H1 (cell line): ENCODE measurements around the gene SARNP. TPM values are rescaled to one million over a fixed set of nuclear protein-coding genes. Genes with fewer than 3 reads are reported as not detected.
A peak's percentile ranks its signal among the peaks of the same experiment; 100 is the strongest.

Experiments used
- CTCF ChIA-PET: fragments of 300-600 bp; sonication (Branson Sonifier 250); formaldehyde crosslinking; loops from one replicate; lab custom pipeline; 2021; ENCODE audit not compliant: partially characterized antibody; lab: Charles Lee
- POLR2A ChIA-PET: fragments of 300-600 bp; sonication (Branson Sonifier 250); formaldehyde crosslinking; loops from one replicate; lab custom pipeline; 2021; ENCODE audit warnings: inconsistent platforms; ENCODE audit not compliant: partially characterized antibody; lab: Charles Lee
- DNase-seq, 2 experiments: peaks; one replicate each; pipeline versions ENCODE4 v3.0.0 to v3.0.0-alpha.2; 2010 to 2022; ENCODE audit warnings: low spot score in 2 of 2, low read depth in 1 of 2, mixed read lengths in 1 of 2
- FAIRE-seq: peaks from 2 replicates; lab custom pipeline; 2011; peaks lifted over from hg19 to GRCh38; lab: Jason Lieb, UNC
- H2AFZ ChIP-seq: 2 replicates; pipeline ENCODE4 v1.8.1; 2012; ENCODE audit warnings: low read length, inconsistent platforms
- H2AK5ac ChIP-seq: 2 replicates; pipeline ENCODE4 v1.6.1; 2013; ENCODE audit warnings: low read depth, low read length
- H2BK120ac ChIP-seq: replicated peaks from 2 replicates; pipeline ENCODE3; 2013; ENCODE audit warnings: low read depth, low read length, inconsistent platforms
- H2BK12ac ChIP-seq: 2 replicates; pipeline ENCODE4 v1.6.1; 2013; ENCODE audit warnings: low read depth, low read length
- H2BK15ac ChIP-seq: 2 replicates; pipeline ENCODE4 v1.6.1; 2013; ENCODE audit warnings: low read length
- H2BK20ac ChIP-seq: 2 replicates; pipeline ENCODE4 v1.6.1; 2013; ENCODE audit warnings: low read length
- H2BK5ac ChIP-seq: 2 replicates; pipeline ENCODE4 v1.6.1; 2013; ENCODE audit warnings: low read depth, low read length
- H3K14ac ChIP-seq: 2 replicates; pipeline ENCODE4 v1.6.1; 2013; ENCODE audit warnings: inconsistent platforms; ENCODE audit not compliant: insufficient read length
- H3K18ac ChIP-seq: 2 replicates; pipeline ENCODE4 v1.6.1; 2013; ENCODE audit warnings: low read length; ENCODE audit errors: extremely low read depth
- H3K23ac ChIP-seq: 2 replicates; pipeline ENCODE4 v1.6.1; 2013; ENCODE audit warnings: inconsistent platforms; ENCODE audit not compliant: insufficient read length
- H3K23me2 ChIP-seq: 2 replicates; pipeline ENCODE4 v1.6.1; 2013; ENCODE audit warnings: low read depth, low read length
- H3K27ac ChIP-seq: 2 replicates; pipeline ENCODE4 v1.6.1; 2011; ENCODE audit warnings: low read depth, low read length, inconsistent platforms
- H3K27me3 ChIP-seq, 4 experiments: replicated peaks in 1 of 4; 1 replicate in 1 of 4; 2 replicates in 3 of 4; pipeline versions ENCODE4 v1.6.1 to v1.8.1; 2011 to 2013; ENCODE audit warnings: low read length in 3 of 4, mild to moderate bottlenecking in 3 of 4, inconsistent platforms in 2 of 4, mixed read lengths in 2 of 4, moderate library complexity in 1 of 4; ENCODE audit not compliant: control insufficient read depth in 3 of 4, insufficient read depth in 3 of 4; ENCODE audit errors: extremely low read depth in 1 of 4
- H3K36me3 ChIP-seq, 4 experiments: 2 replicates each; pipeline versions ENCODE4 v1.6.1 to v1.8.1; 2011 to 2013; ENCODE audit warnings: mild to moderate bottlenecking in 4 of 4, low read length in 3 of 4, moderate library complexity in 2 of 4, control low read depth in 1 of 4, inconsistent platforms in 1 of 4; ENCODE audit not compliant: insufficient read depth in 4 of 4, control insufficient read depth in 2 of 4
- H3K4ac ChIP-seq: replicated peaks from 2 replicates; pipeline ENCODE3; 2013; ENCODE audit warnings: low read length, low read depth, mixed read lengths, inconsistent platforms; ENCODE audit not compliant: insufficient read length
- H3K4me1 ChIP-seq, 4 experiments: replicated peaks in 1 of 4; 1 replicate in 1 of 4; 2 replicates in 3 of 4; pipeline versions ENCODE4 v1.6.1 to v1.8.1; 2011 to 2013; ENCODE audit warnings: low read length in 3 of 4, inconsistent platforms in 2 of 4, mixed read lengths in 1 of 4; ENCODE audit not compliant: insufficient read depth in 4 of 4, control insufficient read depth in 3 of 4
- H3K4me2 ChIP-seq, 2 experiments: 2 replicates each; pipeline versions ENCODE4 v1.6.1 to v1.8.1; 2011 to 2013; ENCODE audit warnings: low read depth in 2 of 2, low read length in 2 of 2, control low read depth in 1 of 2, inconsistent platforms in 1 of 2, mild to moderate bottlenecking in 1 of 2; ENCODE audit not compliant: insufficient read depth in 1 of 2
- H3K4me3 ChIP-seq, 4 experiments: fragments of 200-600, 300-600 bp in 1 of 4; sonication (generic), shearing (Covaris generic), sonication (Bioruptor Twin) in 1 of 4; 2 replicates each; pipeline versions ENCODE4 v1.5.1 to v1.8.1; 2011 to 2016; ENCODE audit warnings: low read length in 4 of 4, low read depth in 3 of 4, control low read depth in 2 of 4, inconsistent platforms in 2 of 4, mild to moderate bottlenecking in 2 of 4, mixed read lengths in 1 of 4, moderate library complexity in 1 of 4; ENCODE audit not compliant: insufficient read depth in 2 of 4; ENCODE audit errors: extremely low read depth in 1 of 4
- H3K56ac ChIP-seq: replicated peaks from 2 replicates; pipeline ENCODE3; 2013; ENCODE audit warnings: low read depth, mild to moderate bottlenecking, mixed read lengths, low read length, inconsistent platforms; ENCODE audit not compliant: insufficient read length
- H3K79me1 ChIP-seq: 2 replicates; pipeline ENCODE4 v1.6.1; 2013; ENCODE audit warnings: low read depth, low read length, control low read depth
- H3K79me2 ChIP-seq, 2 experiments: 2 replicates each; pipeline versions ENCODE4 v1.6.1 to v1.8.1; 2012 to 2013; ENCODE audit warnings: low read length in 2 of 2, mild to moderate bottlenecking in 2 of 2, inconsistent platforms in 1 of 2; ENCODE audit not compliant: insufficient read depth in 2 of 2, control insufficient read depth in 1 of 2
- H3K9ac ChIP-seq, 4 experiments: replicated peaks in 1 of 4; 1 replicate in 1 of 4; 2 replicates in 3 of 4; pipeline versions ENCODE4 v1.6.1 to v1.8.1; 2011 to 2013; ENCODE audit warnings: low read depth in 3 of 4, low read length in 3 of 4, control low read depth in 2 of 4, mild to moderate bottlenecking in 2 of 4, moderate library complexity in 2 of 4, inconsistent platforms in 1 of 4; ENCODE audit errors: extremely low read depth in 1 of 4
- H3K9me3 ChIP-seq, 2 experiments: 2 replicates each; pipeline versions ENCODE4 v1.6.1 to v1.8.1; 2012 to 2013; ENCODE audit warnings: mild to moderate bottlenecking in 2 of 2, moderate library complexity in 2 of 2, control low read depth in 1 of 2, inconsistent platforms in 1 of 2, low read depth in 1 of 2, low read length in 1 of 2, mixed read lengths in 1 of 2; ENCODE audit not compliant: insufficient read depth in 2 of 2
- H4K20me1 ChIP-seq, 2 experiments: replicated peaks in 1 of 2; 2 replicates each; pipeline versions ENCODE3 to v1.8.1; 2011 to 2013; ENCODE audit warnings: inconsistent platforms in 2 of 2, low read length in 2 of 2, mild to moderate bottlenecking in 1 of 2; ENCODE audit not compliant: insufficient read depth in 2 of 2, control insufficient read depth in 1 of 2
- H4K5ac ChIP-seq: 2 replicates; pipeline ENCODE4 v1.6.1; 2013; ENCODE audit warnings: low read length, low read depth, mixed read lengths, inconsistent platforms; ENCODE audit not compliant: insufficient read length
- H4K8ac ChIP-seq: 2 replicates; pipeline ENCODE4 v1.8.0; 2013; ENCODE audit warnings: mild to moderate bottlenecking, moderate library complexity, low read length, inconsistent platforms; ENCODE audit not compliant: insufficient read depth; ENCODE audit errors: extremely low read depth
- H4K91ac ChIP-seq: replicated peaks from 2 replicates; pipeline ENCODE3; 2013; ENCODE audit warnings: low read length, mixed read lengths, inconsistent platforms; ENCODE audit not compliant: insufficient read length
- CHD1 ChIP-seq: IDR thresholded peaks from 2 replicates; pipeline ENCODE4 v1.6.1; 2012; ENCODE audit warnings: low read depth, low read length, improper control_type of control experiment
- EP300 ChIP-seq, 2 experiments: IDR thresholded peaks; 1 replicate in 1 of 2; 2 replicates in 1 of 2; pipeline ENCODE4 v1.6.1; 2011 to 2012; ENCODE audit warnings: low read depth in 2 of 2, low read length in 2 of 2, mild to moderate bottlenecking in 2 of 2, borderline replicate concordance in 1 of 2, inconsistent platforms in 1 of 2, moderate library complexity in 1 of 2
- POLR2AphosphoS5 ChIP-seq: IDR thresholded peaks from 2 replicates; pipeline ENCODE4 v1.6.1; 2011; ENCODE audit warnings: low read depth, low read length
- RNF2 ChIP-seq: fragments of 200-900, 300-1000 bp; sonication (generic); IDR thresholded peaks from 2 replicates; pipeline ENCODE4 v1.7.1; 2016; ENCODE audit warnings: borderline replicate concordance, low read depth, mild to moderate bottlenecking, antibody characterized with exemption, low read length; ENCODE audit not compliant: poor library complexity, severe bottlenecking; ENCODE audit errors: missing control alignments
- SAP30 ChIP-seq: fragments of 300-600 bp; sonication (generic); IDR thresholded peaks from 2 replicates; pipeline ENCODE4 v1.7.1; 2012; ENCODE audit warnings: low read length, moderate library complexity, mild to moderate bottlenecking, inconsistent platforms; ENCODE audit not compliant: insufficient read depth, insufficient replicate concordance
- TBP ChIP-seq: IDR thresholded peaks from 2 replicates; pipeline ENCODE4 v1.6.1; 2011; ENCODE audit warnings: low read depth, low read length, improper control_type of control experiment
- WGBS, 2 experiments: shearing (Covaris generic) in 1 of 2; methylation state at CpG; one replicate each; pipeline versions ENCODE4 v1.1.6 to v1.1.7; 2013 to 2015; ENCODE audit warnings: low lambda C conversion rate in 2 of 2, mixed read lengths in 2 of 2, inconsistent platforms in 1 of 2, low coverage in 1 of 2, missing lambda C conversion rate in 1 of 2; ENCODE audit not compliant: insufficient replicate concordance in 2 of 2, insufficient coverage in 1 of 2, insufficient read length in 1 of 2; ENCODE audit errors: extremely low coverage in 1 of 2, missing lambda C conversion rate in 1 of 2; 5-methylcytosine and 5-hydroxymethylcytosine counted together
- polyA plus RNA-seq, 7 experiments: library from polyadenylated mRNA; depleted of rRNA in 3 of 7; stranded (reverse) in 5 of 7; unstranded in 2 of 7; fragments of >200 nt in 5 of 7; fragments of 200-250 nt in 2 of 7; gene quantifications; 1 replicate in 5 of 7; 2 replicates in 1 of 7; 4 replicates in 1 of 7; pipeline versions ENCODE4 v1.2.1 to v1.2.3, GENCODE V29; 2011 to 2013; ENCODE audit warnings: missing spikeins in 2 of 7, mixed read lengths in 2 of 7
- total RNA-seq: library from RNA; stranded (reverse); fragmentation: NEBNext Ultra II Directional; extraction: Animal tissue kit (Norgen Biotek cat#: 25700); gene quantifications from 2 replicates; pipeline ENCODE4 v1.2.1, GENCODE V29; 2021
- TF ChIP-seq, protein P1 (sequence below): IDR thresholded peaks from 2 replicates; pipeline ENCODE4 v1.6.1; 2011; ENCODE audit warnings: low read length, improper control_type of control experiment
- TF ChIP-seq, protein P2 (sequence below): IDR thresholded peaks from 2 replicates; pipeline ENCODE4 v1.6.1; 2012; ENCODE audit warnings: inconsistent platforms

The SARNP gene
- total and polyA plus RNA-seq, 2 of the 8 experiments (the other 6 are each of a cell fraction or from before 2014, with no cell fraction given) = 114 to 226 TPM

DNA sequence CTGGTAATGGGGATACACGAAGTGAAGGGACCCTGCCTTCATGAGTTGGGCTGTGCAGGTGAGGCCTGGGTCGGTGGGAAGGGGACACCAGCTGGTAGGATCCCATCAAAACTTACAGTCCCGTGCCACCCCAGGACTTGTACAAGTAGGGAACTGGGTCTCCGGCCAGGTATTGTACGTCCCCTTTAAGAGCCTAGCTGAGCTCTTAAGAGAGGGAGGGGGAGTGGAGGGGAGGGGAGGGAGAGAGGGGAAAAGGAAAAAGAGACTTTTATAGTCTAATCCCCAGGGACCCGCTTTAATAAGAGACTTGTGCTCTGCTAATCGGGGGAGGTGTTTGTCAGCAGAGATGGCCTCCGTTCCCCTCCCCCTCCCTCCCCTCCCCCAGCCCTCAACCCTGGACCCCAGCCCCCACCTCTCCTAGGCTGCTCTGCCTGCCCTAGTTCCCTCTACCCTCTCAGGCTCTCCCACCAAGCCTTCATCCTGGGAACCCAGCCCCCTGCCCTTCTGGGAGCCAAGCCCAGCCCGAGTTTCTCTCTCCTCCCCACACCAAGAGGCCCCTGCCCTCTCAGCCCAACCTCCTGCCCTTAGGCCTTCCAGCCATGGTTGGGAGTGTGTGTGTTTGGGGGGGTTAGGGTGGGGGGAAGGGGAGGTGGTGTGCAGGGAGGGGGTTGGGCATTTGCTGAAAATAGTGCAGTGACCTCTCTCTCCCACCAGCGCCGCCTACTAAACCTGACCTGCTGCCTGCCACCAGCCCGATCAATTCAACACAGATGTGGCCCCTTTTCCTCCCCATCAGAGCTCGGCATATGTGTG lies 72.0 kb downstream of the SARNP start:
- peak overlapping the region; percentile 82 to 93 for H3K4me2 ChIP-seq
- H3K9ac ChIP-seq = peak overlapping the region in 2 of 4 experiments; percentile 45 to 81; a peak in 4 of 7 replicates
- H3K79me1 ChIP-seq = peaks cover 13% of the 10 kb centered on the region
- ChIA-PET CTCF (interaction anchor here (0.6 to 14.5 kb wide), 19 partner anchors 9 to 194 kb away, joined by 3 to 224 read pairs (median 4); partner anchors contain the start of genes CD63, MMP19, ORMDL2 and RDH5), POLR2A (interaction anchor here (0.6 to 46.5 kb wide), 19 partner anchors 2 to 263 kb away, joined by 3 to 809 read pairs (median 5); partner anchors contain the start of genes BLOC1S1, CD63, DNAJC14 and GDF11)
- H3K23me2 ChIP-seq = peaks cover 29% of the 10 kb centered on the region
- H3K4me3 ChIP-seq = peak overlapping the region; percentile 80 to 99 (median 92)
- peak overlapping the region; percentile 90 for H2BK5ac ChIP-seq
- WGBS, 2 experiments = 6% methylated on average over 9 of the region's 13 CpGs; no CpG with 5 or more reads in 1 of the 2 experiments
- H3K36me3 ChIP-seq = peaks cover 5 to 25% (median 19%) of the 10 kb centered on the region in 4 experiments; a peak in 7 of 8 replicates
- H4K91ac ChIP-seq = peak overlapping the region; percentile 77
- H2AK5ac ChIP-seq = peak overlapping the region; percentile 88; the same call in 1 of the 2 replicates
- H3K27me3 ChIP-seq = no peaks in the 10 kb centered on the region
- H3K4me1 ChIP-seq = peaks cover 8 to 37% (median 23%) of the 10 kb centered on the region in 4 experiments
- peak overlapping the region; percentile 40; the same call in 1 of the 2 replicates for H2BK20ac ChIP-seq
- H4K8ac ChIP-seq = no peak overlapping the region
- H2BK15ac ChIP-seq = no peak overlapping the region
- no peak overlapping the region for H3K23ac ChIP-seq
- peak overlapping the region; percentile 99 for H3K18ac ChIP-seq
- H2BK120ac ChIP-seq = peak overlapping the region; percentile 73
- no peaks in the 10 kb centered on the region for H3K9me3 ChIP-seq
- H4K5ac ChIP-seq = peak overlapping the region; percentile 55
- peaks cover 10 to 52% of the 10 kb centered on the region in 2 experiments for H3K79me2 ChIP-seq
- H4K20me1 ChIP-seq = peaks cover 10 to 18% of the 10 kb centered on the region in 2 experiments
- no peak overlapping the region for H3K56ac ChIP-seq
- H2BK12ac ChIP-seq = peak overlapping the region; percentile 93
- no peak overlapping the region for H2AFZ ChIP-seq
- H3K14ac ChIP-seq = peak overlapping the region; percentile 95
- H3K27ac ChIP-seq = peak overlapping the region; percentile 48; the same call in 1 of the 2 replicates
- DNase-seq = peak in 1 of 2 experiments; percentile 77
- H3K4ac ChIP-seq = peak overlapping the region; percentile 98
- no peak for FAIRE-seq
- TF ChIP-seq EP300 (IDR thresholded peaks at IDR 0.05; ENCODE audit: borderline replicate concordance in 1 of 2, low read depth in 2 of 2, low read length in 2 of 2) (peak in 1 of 2 experiments; percentile 23; a peak in 1 of 3 replicates), SAP30 (no peak), POLR2AphosphoS5 (no peak), CHD1 (no peak), RNF2 (no peak), TBP (no peak)
- TF ChIP-seq, protein P1, sequence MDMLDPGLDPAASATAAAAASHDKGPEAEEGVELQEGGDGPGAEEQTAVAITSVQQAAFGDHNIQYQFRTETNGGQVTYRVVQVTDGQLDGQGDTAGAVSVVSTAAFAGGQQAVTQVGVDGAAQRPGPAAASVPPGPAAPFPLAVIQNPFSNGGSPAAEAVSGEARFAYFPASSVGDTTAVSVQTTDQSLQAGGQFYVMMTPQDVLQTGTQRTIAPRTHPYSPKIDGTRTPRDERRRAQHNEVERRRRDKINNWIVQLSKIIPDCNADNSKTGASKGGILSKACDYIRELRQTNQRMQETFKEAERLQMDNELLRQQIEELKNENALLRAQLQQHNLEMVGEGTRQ = no peak
- TF ChIP-seq, protein P2, sequence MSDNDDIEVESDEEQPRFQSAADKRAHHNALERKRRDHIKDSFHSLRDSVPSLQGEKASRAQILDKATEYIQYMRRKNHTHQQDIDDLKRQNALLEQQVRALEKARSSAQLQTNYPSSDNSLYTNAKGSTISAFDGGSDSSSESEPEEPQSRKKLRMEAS = peak; percentile 47
